ENCODE measurements around the gene TMTC3. TPM values are rescaled to one million over a fixed set of nuclear protein-coding genes. Genes with fewer than 3 reads are reported as not detected.

Gene TMTC3
- total RNA-seq, 1 donor from 2014 or later, result 35.2 TPM

DNA sequence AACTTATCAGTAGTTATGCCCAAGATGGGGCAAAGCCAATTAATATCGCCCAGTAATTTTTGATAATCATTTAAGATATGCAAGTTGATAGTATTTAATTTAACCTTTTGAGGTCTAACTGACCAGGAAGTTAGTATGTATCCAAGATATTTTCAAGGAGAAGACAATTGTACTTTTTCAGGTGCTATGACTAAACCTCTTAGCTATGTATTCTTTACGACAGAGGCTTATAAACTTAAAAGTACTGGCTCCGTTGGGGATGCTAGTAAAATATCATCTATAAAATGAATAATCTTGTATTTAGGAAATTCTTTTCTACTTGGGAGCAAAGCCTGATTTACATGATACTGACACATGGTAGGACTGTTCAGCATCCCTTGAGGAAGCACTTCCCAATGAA is 40.3 kb downstream of the TMTC3 start:
- no peak for DNase-seq (ENCODE audit: low spot score, unreplicated experiment)
- TF ChIP-seq, protein P1, sequence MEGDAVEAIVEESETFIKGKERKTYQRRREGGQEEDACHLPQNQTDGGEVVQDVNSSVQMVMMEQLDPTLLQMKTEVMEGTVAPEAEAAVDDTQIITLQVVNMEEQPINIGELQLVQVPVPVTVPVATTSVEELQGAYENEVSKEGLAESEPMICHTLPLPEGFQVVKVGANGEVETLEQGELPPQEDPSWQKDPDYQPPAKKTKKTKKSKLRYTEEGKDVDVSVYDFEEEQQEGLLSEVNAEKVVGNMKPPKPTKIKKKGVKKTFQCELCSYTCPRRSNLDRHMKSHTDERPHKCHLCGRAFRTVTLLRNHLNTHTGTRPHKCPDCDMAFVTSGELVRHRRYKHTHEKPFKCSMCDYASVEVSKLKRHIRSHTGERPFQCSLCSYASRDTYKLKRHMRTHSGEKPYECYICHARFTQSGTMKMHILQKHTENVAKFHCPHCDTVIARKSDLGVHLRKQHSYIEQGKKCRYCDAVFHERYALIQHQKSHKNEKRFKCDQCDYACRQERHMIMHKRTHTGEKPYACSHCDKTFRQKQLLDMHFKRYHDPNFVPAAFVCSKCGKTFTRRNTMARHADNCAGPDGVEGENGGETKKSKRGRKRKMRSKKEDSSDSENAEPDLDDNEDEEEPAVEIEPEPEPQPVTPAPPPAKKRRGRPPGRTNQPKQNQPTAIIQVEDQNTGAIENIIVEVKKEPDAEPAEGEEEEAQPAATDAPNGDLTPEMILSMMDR (IDR thresholded peaks at IDR 0.05; ENCODE audit: unreplicated experiment), result no peak
- Mint-ChIP-seq H3K4me3 (ENCODE audit: low read depth) (no peak overlapping the region), H3K4me1 (ENCODE audit: low read depth) (peaks cover 11% of the 10 kb centered on the region), H3K27me3 (no peaks in the 10 kb centered on the region), H3K9me3 (ENCODE audit: low read depth) (peaks cover 21% of the 10 kb centered on the region), H3K36me3 (ENCODE audit: insufficient read depth) (peaks cover 71% of the 10 kb centered on the region), H3K27ac (no peak overlapping the region)

DNA sequence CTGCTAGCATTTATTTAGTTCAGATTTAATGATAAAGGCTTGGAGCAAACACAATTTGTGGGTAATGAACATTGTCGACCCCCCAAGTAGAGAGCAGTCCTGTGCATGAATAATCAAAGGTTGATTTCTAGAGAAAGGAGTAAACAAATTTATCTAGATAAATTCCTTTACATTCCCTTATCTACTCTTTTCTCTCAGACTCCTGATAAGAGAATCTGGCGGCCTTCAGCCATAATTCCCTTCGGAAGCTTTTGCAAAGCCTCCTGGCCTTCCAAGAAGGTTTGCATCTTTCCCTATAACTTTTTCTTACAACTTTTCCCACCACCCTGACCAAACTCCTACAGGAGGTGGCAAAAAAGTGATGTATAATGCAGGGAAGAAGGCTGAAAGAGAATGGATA is 42.1 kb downstream of the TMTC3 start:
- DNase-seq (ENCODE audit: low spot score, unreplicated experiment), result no peak
- Mint-ChIP-seq H3K36me3 (ENCODE audit: insufficient read depth) (peaks cover 58% of the 10 kb centered on the region), H3K4me1 (ENCODE audit: low read depth) (peaks cover 9% of the 10 kb centered on the region), H3K9me3 (ENCODE audit: low read depth) (peaks cover 21% of the 10 kb centered on the region), H3K27ac (no peak overlapping the region), H3K27me3 (no peaks in the 10 kb centered on the region), H3K4me3 (ENCODE audit: low read depth) (no peak overlapping the region)
- TF ChIP-seq, protein P1 (IDR thresholded peaks at IDR 0.05; ENCODE audit: unreplicated experiment), result no peak

DNA sequence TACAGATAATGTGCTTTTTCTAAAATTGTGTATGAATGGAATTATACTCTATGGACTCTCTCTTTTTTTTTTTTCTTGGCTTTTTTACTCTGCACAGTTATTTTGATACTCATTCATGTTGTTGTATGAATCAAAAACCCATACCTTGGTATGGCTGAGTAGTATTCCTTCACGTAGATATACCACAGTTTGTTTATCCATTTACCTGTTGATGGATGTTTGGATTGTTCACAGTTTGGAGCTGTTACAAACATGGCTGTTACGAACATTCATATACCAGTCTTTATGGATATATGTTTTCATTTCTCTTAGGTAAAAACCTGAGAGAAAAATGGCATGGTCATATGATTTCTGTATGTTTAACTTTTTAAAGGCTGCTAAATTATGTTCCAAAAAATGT is 43.2 kb downstream of the TMTC3 start:
- peaks cover 48% of the 10 kb centered on the region for H3K36me3 Mint-ChIP-seq (ENCODE audit: insufficient read depth)

DNA sequence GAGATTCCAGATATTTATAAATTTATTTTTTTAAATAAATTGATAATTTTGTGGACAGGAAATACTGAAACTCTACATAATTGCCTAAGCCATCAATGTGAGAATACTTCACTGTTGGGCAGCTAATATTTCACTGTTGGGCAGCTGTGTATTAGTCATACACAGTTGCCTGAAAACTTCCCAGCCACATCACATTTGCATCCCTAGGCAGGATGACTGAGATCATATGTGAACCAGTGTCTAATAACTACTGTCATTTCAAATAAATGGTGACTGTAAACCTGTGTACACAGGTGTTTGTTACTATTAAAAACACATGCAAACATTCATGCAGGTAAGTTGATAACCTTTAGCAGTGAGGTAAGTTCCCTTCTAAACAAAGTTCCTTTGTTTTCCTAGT is 43.9 kb downstream of the TMTC3 start:
- TF ChIP-seq, protein P1 (IDR thresholded peaks at IDR 0.05; ENCODE audit: unreplicated experiment), result no peak
- Mint-ChIP-seq H3K4me3 (ENCODE audit: low read depth) (no peak overlapping the region), H3K4me1 (ENCODE audit: low read depth) (peaks cover 3% of the 10 kb centered on the region), H3K27me3 (no peaks in the 10 kb centered on the region), H3K36me3 (ENCODE audit: insufficient read depth) (peaks cover 41% of the 10 kb centered on the region), H3K27ac (no peak overlapping the region), H3K9me3 (ENCODE audit: low read depth) (peaks cover 14% of the 10 kb centered on the region)
- DNase-seq (ENCODE audit: low spot score, unreplicated experiment), result no peak

More for the DNA sequence above, 43.2 kb downstream of the TMTC3 start:
- Mint-ChIP-seq H3K9me3 (ENCODE audit: low read depth) (peaks cover 15% of the 10 kb centered on the region), H3K4me1 (ENCODE audit: low read depth) (peaks cover 3% of the 10 kb centered on the region), H3K27me3 (no peaks in the 10 kb centered on the region), H3K27ac (no peak overlapping the region), H3K4me3 (ENCODE audit: low read depth) (no peak overlapping the region)
- TF ChIP-seq, protein P1 (IDR thresholded peaks at IDR 0.05; ENCODE audit: unreplicated experiment), result no peak
- DNase-seq (ENCODE audit: low spot score, unreplicated experiment), result no peak

DNA sequence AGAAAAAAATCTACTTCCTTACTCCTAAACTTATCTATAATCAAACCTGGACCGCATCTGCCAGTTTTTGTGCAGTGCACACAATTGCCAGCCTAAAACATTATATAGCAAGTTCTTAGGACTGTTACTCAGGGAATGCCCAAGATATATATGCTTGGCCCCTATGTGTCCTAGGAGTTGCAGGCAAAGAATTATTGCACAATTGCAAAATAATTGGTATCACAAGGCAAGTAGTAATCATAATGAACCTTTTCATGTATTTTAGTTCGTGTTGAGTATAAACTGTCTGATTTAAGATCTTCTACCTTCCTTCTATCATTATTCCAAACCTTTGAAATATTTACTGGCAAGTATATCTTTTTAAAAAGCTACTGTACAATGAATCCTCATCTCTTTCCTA is 45.5 kb downstream of the TMTC3 start:
- no peaks in the 10 kb centered on the region for H3K4me1 Mint-ChIP-seq (ENCODE audit: low read depth)
- H3K9me3 Mint-ChIP-seq (ENCODE audit: low read depth), result peaks cover 11% of the 10 kb centered on the region
- H3K36me3 Mint-ChIP-seq (ENCODE audit: insufficient read depth), result peaks cover 28% of the 10 kb centered on the region
- H3K4me3 Mint-ChIP-seq (ENCODE audit: low read depth), result no peak overlapping the region
- H3K27me3 Mint-ChIP-seq, result no peaks in the 10 kb centered on the region
- H3K27ac Mint-ChIP-seq, result no peak overlapping the region
- TF ChIP-seq, protein P1 (IDR thresholded peaks at IDR 0.05; ENCODE audit: unreplicated experiment), result no peak
- no peak for DNase-seq (ENCODE audit: low spot score, unreplicated experiment)

Data from progenitor cell of endocrine pancreas (in vitro differentiated cells).